ENCODE data around the gene SASH1. TPM values are rescaled to one million over a fixed set of nuclear protein-coding genes. Genes with fewer than 3 reads are reported as not detected.

Gene SASH1

DNA sequence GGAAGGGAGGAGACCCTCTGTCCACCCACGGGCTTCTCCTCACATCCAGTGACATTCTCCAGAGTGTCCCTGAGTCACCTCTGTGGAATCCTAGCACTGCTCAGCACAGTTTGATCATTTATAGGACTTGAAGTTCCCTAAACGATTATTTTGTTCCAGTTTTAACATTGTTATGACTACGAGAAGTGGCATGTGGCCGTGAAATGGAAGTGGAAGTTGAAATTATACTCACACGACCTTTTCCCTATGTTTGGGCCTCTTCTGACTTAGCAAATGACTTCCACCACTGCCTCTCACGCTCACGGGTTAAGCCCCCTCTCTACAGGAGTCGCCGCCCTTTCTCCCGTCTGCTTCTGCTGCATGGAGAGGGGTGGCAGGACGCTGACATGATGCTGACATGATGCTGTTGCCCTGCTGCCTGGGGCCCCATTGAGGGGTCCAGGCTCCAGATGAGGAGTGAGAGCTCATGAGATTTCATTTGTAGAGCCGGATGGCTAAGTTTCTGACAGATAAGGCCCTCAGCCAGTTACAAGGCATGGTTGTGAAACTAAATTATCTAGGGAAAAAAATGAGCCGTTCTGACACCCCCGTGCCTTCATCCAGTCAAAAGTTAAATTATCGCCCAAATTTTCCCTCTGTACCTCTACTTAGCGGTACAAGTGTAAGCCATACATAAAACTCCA, 250.6 kb downstream of the SASH1 start:
- H3K27me3 ChIP-seq (ENCODE audit: control insufficient read depth, insufficient read depth, low read length) = no peaks in the 10 kb centered on the region
- H3K9me3 ChIP-seq (replicated peaks; ENCODE audit: low read length) = no peaks in the 10 kb centered on the region
- peak overlapping the region; percentile 70 for H3K9ac ChIP-seq (ENCODE audit: low read depth, low read length)
- H3K4me2 ChIP-seq (ENCODE audit: low read length) = peak overlapping the region; percentile 63
- peaks cover 17% of the 10 kb centered on the region for H3K4me1 ChIP-seq (ENCODE audit: control insufficient read depth, insufficient read depth, low read length)
- H3K36me3 ChIP-seq (ENCODE audit: insufficient read depth, low read length) = no peaks in the 10 kb centered on the region
- H3K4me3 ChIP-seq (ENCODE audit: low read length) = peak overlapping the region; percentile 41

- H3K27me3 ChIP-seq (ENCODE audit: control insufficient read depth, insufficient read depth, low read length) = no peaks in the 10 kb centered on the region
- H3K4me3 ChIP-seq (ENCODE audit: low read length) = peak overlapping the region; percentile 41
- H3K36me3 ChIP-seq (ENCODE audit: insufficient read depth, low read length) = no peaks in the 10 kb centered on the region
- H3K9ac ChIP-seq (ENCODE audit: low read depth, low read length) = peak overlapping the region; percentile 70
- peak overlapping the region; percentile 63 for H3K4me2 ChIP-seq (ENCODE audit: low read length)
- peaks cover 17% of the 10 kb centered on the region for H3K4me1 ChIP-seq (ENCODE audit: control insufficient read depth, insufficient read depth, low read length)
- no peaks in the 10 kb centered on the region for H3K9me3 ChIP-seq (replicated peaks; ENCODE audit: low read length)
Observed at GRCh38 chr6:148593813-148594170, 251.2 kb downstream of the SASH1 start.

GRCh38 chr6:148595550-148595949, 252.9 kb downstream of the SASH1 start:
- H3K27me3 ChIP-seq (ENCODE audit: control insufficient read depth, insufficient read depth, low read length) = no peaks in the 10 kb centered on the region

GRCh38 chr6:148596891-148597455, 254.3 kb downstream of the SASH1 start:
- no peaks in the 10 kb centered on the region for H3K9me3 ChIP-seq (replicated peaks; ENCODE audit: low read length)

More at GRCh38 chr6:148595550-148595949, 252.9 kb downstream of the SASH1 start:
- no peaks in the 10 kb centered on the region for H3K9me3 ChIP-seq (replicated peaks; ENCODE audit: low read length)
- no peaks in the 10 kb centered on the region for H3K36me3 ChIP-seq (ENCODE audit: insufficient read depth, low read length)
- H3K4me3 ChIP-seq (ENCODE audit: low read length) = no peak overlapping the region
- H3K4me1 ChIP-seq (ENCODE audit: control insufficient read depth, insufficient read depth, low read length) = peaks cover 17% of the 10 kb centered on the region
- no peak overlapping the region for H3K4me2 ChIP-seq (ENCODE audit: low read length)
- H3K9ac ChIP-seq (ENCODE audit: low read depth, low read length) = no peak overlapping the region

DNA sequence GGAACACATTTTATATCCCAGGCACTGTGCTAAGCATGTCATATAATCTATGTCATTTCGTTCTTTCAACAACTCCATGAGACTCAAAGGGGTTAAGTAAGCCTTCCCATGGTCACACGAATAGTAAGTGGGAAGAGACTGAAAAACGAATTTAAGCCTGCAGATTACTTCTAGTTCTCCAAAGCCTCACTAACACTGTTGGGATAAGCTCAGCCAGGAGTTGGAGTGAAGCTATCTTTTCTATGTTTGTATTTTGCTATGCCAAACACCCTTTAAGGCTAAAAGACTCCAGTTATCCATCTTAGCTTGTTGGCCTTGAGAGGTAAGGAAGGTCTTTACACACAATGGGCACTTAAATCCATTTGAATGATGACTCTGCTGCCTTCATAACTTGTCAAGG, 256.1 kb downstream of the SASH1 start:
- H3K9me3 ChIP-seq (replicated peaks; ENCODE audit: low read length) = no peaks in the 10 kb centered on the region
- H3K36me3 ChIP-seq (ENCODE audit: insufficient read depth, low read length) = no peaks in the 10 kb centered on the region

More at GRCh38 chr6:148596891-148597455, 254.3 kb downstream of the SASH1 start:
- Histone ChIP-seq H3K4me3 (ENCODE audit: low read length) (no peak overlapping the region), H3K36me3 (ENCODE audit: insufficient read depth, low read length) (no peaks in the 10 kb centered on the region), H3K4me1 (ENCODE audit: control insufficient read depth, insufficient read depth, low read length) (peaks cover 17% of the 10 kb centered on the region), H3K9ac (ENCODE audit: low read depth, low read length) (no peak overlapping the region), H3K27me3 (ENCODE audit: control insufficient read depth, insufficient read depth, low read length) (no peaks in the 10 kb centered on the region), H3K4me2 (ENCODE audit: low read length) (no peak overlapping the region)

DNA sequence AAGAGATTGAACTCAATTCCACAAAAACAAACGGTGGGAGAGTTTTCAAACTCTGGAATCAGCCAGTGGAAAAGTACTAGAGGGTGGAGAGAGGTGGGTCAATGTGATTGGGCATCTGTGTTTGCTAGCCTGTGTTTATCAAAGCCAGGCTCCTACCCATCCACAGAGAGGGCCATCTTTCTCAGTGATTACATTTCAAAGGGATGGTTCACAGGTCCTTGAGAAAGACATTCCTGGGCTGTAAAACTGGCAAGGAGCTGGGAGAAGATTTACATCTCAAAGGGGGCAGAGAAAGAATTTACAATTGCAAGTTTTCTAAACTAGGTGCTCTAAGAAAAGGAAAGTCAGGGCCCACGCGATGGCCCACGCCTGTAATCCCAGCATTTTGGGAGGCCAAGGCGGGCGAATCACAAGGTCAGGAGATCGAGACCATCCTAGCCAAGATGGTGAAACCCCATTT, 257.4 kb downstream of the SASH1 start:
- Histone ChIP-seq H3K36me3 (ENCODE audit: insufficient read depth, low read length) (no peaks in the 10 kb centered on the region), H3K9ac (ENCODE audit: low read depth, low read length) (no peak overlapping the region), H3K4me1 (ENCODE audit: control insufficient read depth, insufficient read depth, low read length) (no peaks in the 10 kb centered on the region), H3K27me3 (ENCODE audit: control insufficient read depth, insufficient read depth, low read length) (no peaks in the 10 kb centered on the region), H3K4me3 (ENCODE audit: low read length) (no peak overlapping the region), H3K9me3 (replicated peaks; ENCODE audit: low read length) (no peaks in the 10 kb centered on the region), H3K4me2 (ENCODE audit: low read length) (no peak overlapping the region)

More for the DNA sequence above, 256.1 kb downstream of the SASH1 start:
- Histone ChIP-seq H3K9ac (ENCODE audit: low read depth, low read length) (no peak overlapping the region), H3K4me3 (ENCODE audit: low read length) (no peak overlapping the region), H3K4me2 (ENCODE audit: low read length) (no peak overlapping the region), H3K4me1 (ENCODE audit: control insufficient read depth, insufficient read depth, low read length) (peaks cover 2% of the 10 kb centered on the region), H3K27me3 (ENCODE audit: control insufficient read depth, insufficient read depth, low read length) (no peaks in the 10 kb centered on the region)

Small RNAs within 50 kb of the gene (small RNA-seq; reads per million reads assigned to genes)
- not detected for gene SNRPEP6
